Measurements from ENCODE around the gene ZNF22. TPM values are rescaled to one million over a fixed set of nuclear protein-coding genes. Genes with fewer than 3 reads are reported as not detected.

The ZNF22 gene
- polyA plus RNA-seq, 1 experiment: 23.4 TPM

- TF ChIP-seq CTCF (IDR thresholded peaks at IDR 0.05; ENCODE audit: low read depth, low read length): no peak
- ChIA-PET CTCF (interaction anchor here (0.8 to 2.6 kb wide), 4 partner anchors 13 to 61 kb away, joined by 3 to 25 read pairs (median 4); no protein-coding TSS in a partner anchor), POLR2A (interaction anchor here (0.6 to 0.7 kb wide), 2 partner anchors 14 to 48 kb away, joined by 4 to 7 read pairs; no protein-coding TSS in a partner anchor)
- Histone ChIP-seq H3K27me3 (ENCODE audit: control insufficient read depth, insufficient read depth, low read length) (no peaks in the 10 kb centered on the region), H3K4me3 (ENCODE audit: low read depth, low read length) (no peak overlapping the region), H3K27ac (ENCODE audit: low read depth, low read length) (peak overlapping the region; percentile 91), H3K9me3 (ENCODE audit: control insufficient read depth, insufficient read depth, low read length) (no peaks in the 10 kb centered on the region)
- DNase-seq (ENCODE audit: low read depth, low spot score): peak; percentile 62
Observed at GRCh38 chr10:44993922-44994751, 6.6 kb upstream of the ZNF22 start.

GRCh38 chr10:44994752-44995530 lies 5.8 kb upstream of the ZNF22 start:
- peak overlapping the region; percentile 87 for H3K27ac ChIP-seq (ENCODE audit: low read depth, low read length)
- no peak for TF ChIP-seq CTCF (IDR thresholded peaks at IDR 0.05; ENCODE audit: low read depth, low read length)
- no peaks in the 10 kb centered on the region for H3K9me3 ChIP-seq (ENCODE audit: control insufficient read depth, insufficient read depth, low read length)
- ChIA-PET CTCF (interaction anchor here (0.8 to 2.6 kb wide), 6 partner anchors 14 to 131 kb away, joined by 3 to 25 read pairs (median 4); no protein-coding TSS in a partner anchor), POLR2A (interaction anchor here (0.6 to 0.7 kb wide), 3 partner anchors 15 to 1188 kb away, joined by 4 to 7 read pairs (median 5); no protein-coding TSS in a partner anchor)
- no peak overlapping the region for H3K4me3 ChIP-seq (ENCODE audit: low read depth, low read length)
- DNase-seq (ENCODE audit: low read depth, low spot score): no peak
- H3K27me3 ChIP-seq (ENCODE audit: control insufficient read depth, insufficient read depth, low read length): no peaks in the 10 kb centered on the region

- no peak for DNase-seq (ENCODE audit: low read depth, low spot score)
- Histone ChIP-seq H3K9me3 (ENCODE audit: control insufficient read depth, insufficient read depth, low read length) (no peaks in the 10 kb centered on the region), H3K27ac (ENCODE audit: low read depth, low read length) (peak overlapping the region; percentile 87), H3K27me3 (ENCODE audit: control insufficient read depth, insufficient read depth, low read length) (no peaks in the 10 kb centered on the region), H3K4me3 (ENCODE audit: low read depth, low read length) (no peak overlapping the region)
- POLR2A ChIA-PET: interaction anchor here (0.6 kb wide), 1 partner anchor 1189 kb away, joined by 5 read pairs; no protein-coding TSS in a partner anchor
- CTCF ChIA-PET: interaction anchor here (0.8 to 2.6 kb wide), 4 partner anchors 21 to 131 kb away, joined by 3 to 25 read pairs (median 4); no protein-coding TSS in a partner anchor
- no peak for TF ChIP-seq CTCF (IDR thresholded peaks at IDR 0.05; ENCODE audit: low read depth, low read length)
Observed at GRCh38 chr10:44995581-44995913, 5.2 kb upstream of the ZNF22 start.

GRCh38 chr10:44995914-44996669 lies 4.6 kb upstream of the ZNF22 start:
- no peaks in the 10 kb centered on the region for H3K9me3 ChIP-seq (ENCODE audit: control insufficient read depth, insufficient read depth, low read length)
- no peaks in the 10 kb centered on the region for H3K27me3 ChIP-seq (ENCODE audit: control insufficient read depth, insufficient read depth, low read length)
- no peak overlapping the region for H3K4me3 ChIP-seq (ENCODE audit: low read depth, low read length)
- ChIA-PET CTCF (interaction anchor here (1.6 to 2.6 kb wide), 2 partner anchors 63 to 132 kb away, joined by 4 to 25 read pairs; no protein-coding TSS in a partner anchor), POLR2A (interaction anchor here (0.6 kb wide), 1 partner anchor 1189 kb away, joined by 5 read pairs; no protein-coding TSS in a partner anchor)
- TF ChIP-seq CTCF (IDR thresholded peaks at IDR 0.05; ENCODE audit: low read depth, low read length): no peak
- H3K27ac ChIP-seq (ENCODE audit: low read depth, low read length): peak overlapping the region; percentile 87
- DNase-seq (ENCODE audit: low read depth, low spot score): no peak

Data from AG04450 (cell line).